HEK293 (cell line): ENCODE measurements around the gene ARHGAP10.

Source experiments
- ZBTB20 ChIP-seq: fragments of 450-650 bp; formaldehyde crosslinking; IDR thresholded peaks from 2 replicates; pipeline ENCODE4 v1.5.1; 2016; ENCODE audit warnings: missing biosample characterization, missing genetic modification characterization
- TF ChIP-seq, protein P1 (sequence below): fragments of 450-650 bp; formaldehyde crosslinking; IDR thresholded peaks from 2 replicates; pipeline ENCODE4 v1.5.1; 2016; ENCODE audit warnings: missing biosample characterization, missing genetic modification characterization, low read depth

GRCh38 chr4:147717878-147718277 lies 14.0 kb upstream of the ARHGAP10 start:
- TF ChIP-seq, protein P1, sequence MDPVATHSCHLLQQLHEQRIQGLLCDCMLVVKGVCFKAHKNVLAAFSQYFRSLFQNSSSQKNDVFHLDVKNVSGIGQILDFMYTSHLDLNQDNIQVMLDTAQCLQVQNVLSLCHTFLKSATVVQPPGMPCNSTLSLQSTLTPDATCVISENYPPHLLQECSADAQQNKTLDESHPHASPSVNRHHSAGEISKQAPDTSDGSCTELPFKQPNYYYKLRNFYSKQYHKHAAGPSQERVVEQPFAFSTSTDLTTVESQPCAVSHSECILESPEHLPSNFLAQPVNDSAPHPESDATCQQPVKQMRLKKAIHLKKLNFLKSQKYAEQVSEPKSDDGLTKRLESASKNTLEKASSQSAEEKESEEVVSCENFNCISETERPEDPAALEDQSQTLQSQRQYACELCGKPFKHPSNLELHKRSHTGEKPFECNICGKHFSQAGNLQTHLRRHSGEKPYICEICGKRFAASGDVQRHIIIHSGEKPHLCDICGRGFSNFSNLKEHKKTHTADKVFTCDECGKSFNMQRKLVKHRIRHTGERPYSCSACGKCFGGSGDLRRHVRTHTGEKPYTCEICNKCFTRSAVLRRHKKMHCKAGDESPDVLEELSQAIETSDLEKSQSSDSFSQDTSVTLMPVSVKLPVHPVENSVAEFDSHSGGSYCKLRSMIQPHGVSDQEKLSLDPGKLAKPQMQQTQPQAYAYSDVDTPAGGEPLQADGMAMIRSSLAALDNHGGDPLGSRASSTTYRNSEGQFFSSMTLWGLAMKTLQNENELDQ (tag by site-specific recombination), result no peak
- no peak for TF ChIP-seq ZBTB20 (tag by site-specific recombination)
